ENCODE measurements around the gene MINDY3.

MINDY3 gene

GRCh38 chr10:15729890-15730289 is 130.4 kb downstream of the MINDY3 start:
- DNase-seq (ENCODE audit: low read depth) = no peak
- Histone ChIP-seq H3K4me1 (ENCODE audit: control insufficient read depth, insufficient read depth, low read length) (peaks cover 7% of the 10 kb centered on the region), H3K27me3 (replicated peaks; ENCODE audit: control insufficient read depth, insufficient read depth, low read length) (no peaks in the 10 kb centered on the region), H3K9me3 (ENCODE audit: control insufficient read depth, low read length) (peaks cover 13% of the 10 kb centered on the region), H3K36me3 (ENCODE audit: control insufficient read depth, insufficient read depth, low read length, severe bottlenecking) (no peaks in the 10 kb centered on the region), H3K4me3 (ENCODE audit: low read length) (no peak overlapping the region), H3K9ac (ENCODE audit: low read length) (no peak overlapping the region)

All from adipocyte (in vitro differentiated cells).